Caco-2 (cell line): Measurements from ENCODE around the gene RPL32. TPM values are rescaled to one million over a fixed set of nuclear protein-coding genes. Genes with fewer than 3 reads are reported as not detected.

ENCODE experiments used
- BruUV-seq: library from RNA; stranded (reverse); fragments of 400-500 nt; replicated peaks from 2 replicates; lab custom pipeline; 2021; lab: Mats Ljungman, UMichigan
- CTCF ChIA-PET: fragments of 300-600 bp; sonication (Branson Sonifier 250); formaldehyde crosslinking; loops from one replicate; lab custom pipeline; 2022; ENCODE audit warnings: antibody characterized with exemption; lab: Charles Lee
- POLR2A ChIA-PET: fragments of 300-600 bp; sonication (Branson Sonifier 250); formaldehyde crosslinking; loops from one replicate; lab custom pipeline; 2022; ENCODE audit warnings: antibody characterized with exemption; lab: Charles Lee
- DNase-seq, 2 experiments: peaks; one replicate each; pipeline versions ENCODE4 v3.0.0 to v3.0.0-alpha.2; 2020 to 2022
- H3K27me3 ChIP-seq: replicated peaks from 2 replicates; pipeline ENCODE4 v1.6.0; 2011; ENCODE audit warnings: low read length; ENCODE audit not compliant: control insufficient read depth, insufficient read depth
- H3K36me3 ChIP-seq: 2 replicates; pipeline ENCODE4 v1.5.1; 2011; ENCODE audit warnings: low read length; ENCODE audit not compliant: control insufficient read depth, insufficient read depth
- H3K4me1 ChIP-seq: fragments of 250-450 bp; sonication (Bioruptor Pico); 2 replicates; pipeline ENCODE4 v1.5.1; 2020; ENCODE audit warnings: mild to moderate bottlenecking
- H3K4me3 ChIP-seq: 2 replicates; pipeline ENCODE4 v1.5.1; 2011; ENCODE audit warnings: low read depth, mild to moderate bottlenecking, control low read depth, low read length
- H3K9me3 ChIP-seq: fragments of 250-450 bp; sonication (Bioruptor Pico); 2 replicates; pipeline ENCODE4 v1.5.1; 2020; ENCODE audit warnings: mild to moderate bottlenecking, moderate library complexity
- H3K27ac Mint-ChIP-seq: one replicate; pipeline ENCODE4 v1.8.0; 2022; ENCODE audit warnings: mixed read lengths; ENCODE audit not compliant: unreplicated experiment
- H3K27me3 Mint-ChIP-seq: one replicate; pipeline ENCODE4 v1.8.0; 2022; ENCODE audit warnings: mixed read lengths; ENCODE audit not compliant: insufficient read depth, unreplicated experiment
- H3K36me3 Mint-ChIP-seq: one replicate; pipeline ENCODE4 v1.8.0; 2022; ENCODE audit warnings: mild to moderate bottlenecking, mixed read lengths; ENCODE audit not compliant: insufficient read depth, unreplicated experiment
- H3K4me1 Mint-ChIP-seq: one replicate; pipeline ENCODE4 v1.8.0; 2022; ENCODE audit warnings: low read depth, mixed read lengths; ENCODE audit not compliant: unreplicated experiment
- H3K4me3 Mint-ChIP-seq: one replicate; pipeline ENCODE4 v1.8.0; 2022; ENCODE audit warnings: mild to moderate bottlenecking, moderate library complexity, mixed read lengths; ENCODE audit not compliant: unreplicated experiment
- H3K9me3 Mint-ChIP-seq: one replicate; pipeline ENCODE4 v1.8.0; 2022; ENCODE audit warnings: mixed read lengths; ENCODE audit not compliant: unreplicated experiment
- CTCF ChIP-seq, 2 experiments: fragments of 200-600 bp in 1 of 2; IDR thresholded peaks; 1 replicate in 1 of 2; 2 replicates in 1 of 2; pipeline versions ENCODE4 v1.5.1 to v1.8.0; 2011 to 2022; ENCODE audit warnings: antibody characterized with exemption in 1 of 2, control low read depth in 1 of 2, inconsistent platforms in 1 of 2, low read depth in 1 of 2, low read length in 1 of 2, mild to moderate bottlenecking in 1 of 2, moderate library complexity in 1 of 2; ENCODE audit not compliant: insufficient read depth in 1 of 2, severe bottlenecking in 1 of 2, unreplicated experiment in 1 of 2
- intact Hi-C: fragments of 100-400 bp; cut with micrococcal nuclease; formaldehyde crosslinking; loops from one replicate; pipeline ENCODE4 v1.10.0; 2022; ENCODE audit not compliant: unreplicated experiment
- total RNA-seq: library from RNA; stranded (reverse); gene quantifications from 2 replicates; pipeline ENCODE4 v1.2.3, GENCODE V29; 2022

Gene RPL32
- total RNA-seq, 1 experiment from 2014 or later, result 1,713 TPM

GRCh38 chr3:12877040-12877439 lies 35.7 kb upstream of the RPL32 start:
- intact Hi-C loops, result no loop called here
- H3K9me3 Mint-ChIP-seq, result no peaks in the 10 kb centered on the region
- peaks cover 8% of the 10 kb centered on the region for H3K4me1 Mint-ChIP-seq
- Histone ChIP-seq H3K9me3 (no peaks in the 10 kb centered on the region), H3K4me1 (no peaks in the 10 kb centered on the region), H3K36me3 (no peaks in the 10 kb centered on the region), H3K27me3 (no peaks in the 10 kb centered on the region), H3K4me3 (no peak overlapping the region)
- no peak for TF ChIP-seq CTCF (IDR thresholded peaks at IDR 0.05; ENCODE audit: insufficient read depth in 1 of 2, low read depth in 1 of 2, low read length in 1 of 2, severe bottlenecking in 1 of 2, unreplicated experiment in 1 of 2)
- DNase-seq, result no peak
- CTCF ChIA-PET, result no interaction called here
- POLR2A ChIA-PET, result no interaction called here
- no TSS peak for BruUV-seq
- H3K36me3 Mint-ChIP-seq, result no peaks in the 10 kb centered on the region
- H3K4me3 Mint-ChIP-seq, result no peak overlapping the region
- no peak overlapping the region for H3K27ac Mint-ChIP-seq
- no peaks in the 10 kb centered on the region for H3K27me3 Mint-ChIP-seq

GRCh38 chr3:12875857-12876836 lies 34.8 kb upstream of the RPL32 start:
- H3K4me1 ChIP-seq, result no peaks in the 10 kb centered on the region
- POLR2A ChIA-PET, result no interaction called here
- no peaks in the 10 kb centered on the region for H3K36me3 ChIP-seq
- Mint-ChIP-seq H3K27me3 (no peaks in the 10 kb centered on the region), H3K4me1 (peaks cover 8% of the 10 kb centered on the region), H3K27ac (no peak overlapping the region), H3K9me3 (no peaks in the 10 kb centered on the region), H3K4me3 (no peak overlapping the region), H3K36me3 (no peaks in the 10 kb centered on the region)
- intact Hi-C loops, result no loop called here
- no peak overlapping the region for H3K4me3 ChIP-seq
- no peak for DNase-seq
- H3K27me3 ChIP-seq, result no peaks in the 10 kb centered on the region
- TF ChIP-seq CTCF (IDR thresholded peaks at IDR 0.05; ENCODE audit: insufficient read depth in 1 of 2, low read depth in 1 of 2, low read length in 1 of 2, severe bottlenecking in 1 of 2, unreplicated experiment in 1 of 2), result no peak
- CTCF ChIA-PET, result no interaction called here
- no peaks in the 10 kb centered on the region for H3K9me3 ChIP-seq
- BruUV-seq, result no TSS peak

- Mint-ChIP-seq H3K9me3 (peaks cover under 1% of the 10 kb centered on the region), H3K4me3 (no peak overlapping the region), H3K4me1 (peaks cover 8% of the 10 kb centered on the region), H3K36me3 (no peaks in the 10 kb centered on the region), H3K27me3 (no peaks in the 10 kb centered on the region), H3K27ac (no peak overlapping the region)
- Histone ChIP-seq H3K36me3 (no peaks in the 10 kb centered on the region), H3K27me3 (no peaks in the 10 kb centered on the region), H3K4me1 (peaks cover 5% of the 10 kb centered on the region; the same call in 1 of the 2 replicates), H3K4me3 (no peak overlapping the region), H3K9me3 (no peaks in the 10 kb centered on the region)
- ChIA-PET CTCF (no interaction called here), POLR2A (interaction anchor here (1.0 kb wide), 1 partner anchor 96 kb away, joined by 8 read pairs; no protein-coding TSS in a partner anchor)
- intact Hi-C loops, result no loop called here
- no peak for TF ChIP-seq CTCF (IDR thresholded peaks at IDR 0.05; ENCODE audit: insufficient read depth in 1 of 2, low read depth in 1 of 2, low read length in 1 of 2, severe bottlenecking in 1 of 2, unreplicated experiment in 1 of 2)
- BruUV-seq, result no TSS peak
- no peak for DNase-seq
These were observed 30.1 kb upstream of the RPL32 start for GRCh38 chr3:12871404-12871983.
